ENCODE measurements around the gene TNFRSF19.

TNFRSF19 gene

DNA sequence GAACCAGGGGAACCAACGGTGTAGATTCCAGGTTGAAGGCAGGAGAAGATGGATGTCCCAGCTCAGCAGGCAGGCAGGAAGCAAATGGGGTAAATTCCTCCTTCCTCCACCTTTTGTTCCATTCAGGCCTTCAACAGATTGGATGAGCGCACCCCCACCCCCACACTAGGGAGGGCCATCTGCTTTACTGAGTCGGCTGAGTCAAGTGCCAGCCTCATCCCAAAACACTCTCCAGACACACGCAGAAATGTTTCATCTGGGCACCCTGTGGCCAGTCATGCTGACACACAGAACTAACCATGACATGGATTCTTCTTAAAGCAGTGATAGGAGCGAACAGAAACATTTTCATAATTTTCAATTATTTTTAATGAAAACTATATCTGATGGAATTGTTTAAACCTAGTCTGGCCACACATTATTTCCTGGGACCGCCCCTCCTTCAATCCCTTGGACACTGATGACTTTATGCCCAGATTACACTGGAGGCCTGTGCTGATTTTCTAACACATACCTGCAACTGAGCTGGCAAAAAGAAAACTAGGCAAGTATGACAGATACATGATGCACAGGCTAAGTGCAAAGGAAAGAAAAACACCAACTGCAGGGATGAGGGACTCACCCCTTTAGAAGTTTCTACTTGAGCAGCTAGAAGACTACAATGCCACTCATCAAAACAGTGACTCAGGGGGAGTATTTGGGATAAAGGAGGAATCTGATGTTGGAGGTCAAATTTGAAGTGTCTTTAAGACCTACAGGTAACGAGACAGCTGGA, 154.2 kb downstream of the TNFRSF19 start:
- no peak for DNase-seq
